IPS-20b (cell line): ENCODE data around the gene SGK1.
"Not testable (repeated sequence)": the region's sequence is repeated elsewhere in the genome, so short reads cannot be mapped to it uniquely, and the experiment has no call there.

Source experiments
- H3K27ac ChIP-seq: one replicate; pipeline ENCODE4 v1.5.1; 2013; ENCODE audit warnings: low read length
- H3K27me3 ChIP-seq: 2 replicates; pipeline ENCODE4 v1.6.1; 2013; ENCODE audit warnings: mild to moderate bottlenecking, low read length, inconsistent platforms; ENCODE audit not compliant: insufficient read depth
- H3K36me3 ChIP-seq: 2 replicates; pipeline ENCODE4 v1.6.1; 2013; ENCODE audit warnings: low read depth, mild to moderate bottlenecking, inconsistent platforms, low read length, moderate library complexity; ENCODE audit not compliant: insufficient read depth
- H3K4me1 ChIP-seq: 2 replicates; pipeline ENCODE4 v1.6.1; 2013; ENCODE audit warnings: mild to moderate bottlenecking, control low read depth, inconsistent platforms, low read length, moderate library complexity; ENCODE audit not compliant: insufficient read depth
- H3K4me3 ChIP-seq: 2 replicates; pipeline ENCODE4 v1.5.1; 2013; ENCODE audit warnings: mild to moderate bottlenecking, low read length, inconsistent platforms
- H3K9ac ChIP-seq: 2 replicates; pipeline ENCODE4 v1.6.1; 2013; ENCODE audit warnings: low read depth, mild to moderate bottlenecking, inconsistent platforms, low read length, moderate library complexity
- H3K9me3 ChIP-seq: 2 replicates; pipeline ENCODE4 v1.6.1; 2013; ENCODE audit warnings: mild to moderate bottlenecking, low read depth, low read length, inconsistent platforms; ENCODE audit not compliant: insufficient read depth

The SGK1 gene

GRCh38 chr6:134295953-134296553 is 21.9 kb downstream of the SGK1 start:
- Histone ChIP-seq H3K27ac (no peak overlapping the region), H3K4me1 (peaks cover 4% of the 10 kb centered on the region; the same call in 1 of the 2 replicates), H3K9me3 (no peaks in the 10 kb centered on the region), H3K27me3 (no peaks in the 10 kb centered on the region), H3K9ac (no peak overlapping the region), H3K4me3 (no peak overlapping the region), H3K36me3 (no peaks in the 10 kb centered on the region)

GRCh38 chr6:134293659-134294161 is 24.2 kb downstream of the SGK1 start:
- Histone ChIP-seq H3K4me1 (peaks cover 8% of the 10 kb centered on the region; the same call in 1 of the 2 replicates), H3K9ac (no peak overlapping the region), H3K27me3 (no peaks in the 10 kb centered on the region), H3K4me3 (no peak overlapping the region), H3K27ac (no peak overlapping the region), H3K36me3 (no peaks in the 10 kb centered on the region), H3K9me3 (no peaks in the 10 kb centered on the region)

GRCh38 chr6:134291156-134291555 is 26.8 kb downstream of the SGK1 start:
- Histone ChIP-seq H3K4me3 (no peak overlapping the region), H3K36me3 (no peaks in the 10 kb centered on the region), H3K9ac (no peak overlapping the region), H3K4me1 (peaks cover 8% of the 10 kb centered on the region; the same call in 1 of the 2 replicates), H3K9me3 (no peaks in the 10 kb centered on the region), H3K27me3 (no peaks in the 10 kb centered on the region), H3K27ac (no peak overlapping the region)

- Histone ChIP-seq H3K4me3 (no peak overlapping the region), H3K36me3 (no peaks in the 10 kb centered on the region), H3K27me3 (no peaks in the 10 kb centered on the region), H3K9ac (no peak overlapping the region), H3K27ac (no peak overlapping the region), H3K4me1 (peaks cover 8% of the 10 kb centered on the region; the same call in 1 of the 2 replicates), H3K9me3 (no peaks in the 10 kb centered on the region)
Measured at GRCh38 chr6:134289204-134289575, 28.7 kb downstream of the SGK1 start.

GRCh38 chr6:134288538-134289203 is 29.2 kb downstream of the SGK1 start:
- Histone ChIP-seq H3K27ac (no peak overlapping the region), H3K36me3 (no peaks in the 10 kb centered on the region), H3K9ac (no peak overlapping the region), H3K4me1 (peaks cover 8% of the 10 kb centered on the region; the same call in 1 of the 2 replicates), H3K9me3 (no peaks in the 10 kb centered on the region), H3K27me3 (no peaks in the 10 kb centered on the region), H3K4me3 (no peak overlapping the region)

- no peak overlapping the region for H3K27ac ChIP-seq
- H3K4me3 ChIP-seq: no peak overlapping the region
Measured at GRCh38 chr6:134287859-134288537, 29.9 kb downstream of the SGK1 start.

GRCh38 chr6:134282816-134283215 is 35.1 kb downstream of the SGK1 start:
- H3K9me3 ChIP-seq: no peaks in the 10 kb centered on the region
- no peaks in the 10 kb centered on the region for H3K27me3 ChIP-seq
- no peaks in the 10 kb centered on the region for H3K4me1 ChIP-seq
- no peak overlapping the region for H3K9ac ChIP-seq
- H3K36me3 ChIP-seq: no peaks in the 10 kb centered on the region
- H3K4me3 ChIP-seq: no peak overlapping the region
- no peak overlapping the region for H3K27ac ChIP-seq

More at GRCh38 chr6:134287859-134288537, 29.9 kb downstream of the SGK1 start:
- Histone ChIP-seq H3K4me1 (peaks cover 8% of the 10 kb centered on the region; the same call in 1 of the 2 replicates), H3K27me3 (no peaks in the 10 kb centered on the region), H3K9ac (no peak overlapping the region), H3K36me3 (no peaks in the 10 kb centered on the region), H3K9me3 (no peaks in the 10 kb centered on the region)

- Histone ChIP-seq H3K9ac (no peak overlapping the region), H3K9me3 (no peaks in the 10 kb centered on the region), H3K4me3 (no peak overlapping the region), H3K27ac (no peak overlapping the region), H3K4me1 (no peaks in the 10 kb centered on the region), H3K36me3 (no peaks in the 10 kb centered on the region), H3K27me3 (no peaks in the 10 kb centered on the region)
Measured at GRCh38 chr6:134281388-134281787, 36.5 kb downstream of the SGK1 start.

GRCh38 chr6:134278000-134278399 is 39.9 kb downstream of the SGK1 start:
- Histone ChIP-seq H3K4me3 (no peak overlapping the region), H3K27me3 (no peaks in the 10 kb centered on the region), H3K27ac (no peak overlapping the region), H3K9me3 (no peaks in the 10 kb centered on the region), H3K9ac (no peak overlapping the region), H3K4me1 (no peaks in the 10 kb centered on the region), H3K36me3 (no peaks in the 10 kb centered on the region)

- not testable (repeated sequence) for H3K4me3 ChIP-seq, H3K9me3 ChIP-seq, H3K27me3 ChIP-seq, H3K27ac ChIP-seq, H3K4me1 ChIP-seq, H3K36me3 ChIP-seq, H3K9ac ChIP-seq
Measured at GRCh38 chr6:134276891-134277377, 41.0 kb downstream of the SGK1 start.

- Histone ChIP-seq H3K9me3 (no peaks in the 10 kb centered on the region), H3K9ac (no peak overlapping the region), H3K27ac (no peak overlapping the region), H3K4me1 (peaks cover 4% of the 10 kb centered on the region; the same call in 1 of the 2 replicates), H3K36me3 (no peaks in the 10 kb centered on the region), H3K27me3 (no peaks in the 10 kb centered on the region), H3K4me3 (no peak overlapping the region)
Measured at GRCh38 chr6:134272374-134272773, 45.5 kb downstream of the SGK1 start.
